Measurements from ENCODE around the gene GOT2. TPM values are rescaled to one million over a fixed set of nuclear protein-coding genes. Genes with fewer than 3 reads are reported as not detected.

Gene GOT2
- polyA plus RNA-seq, 2 of the 4 experiments (the other 2 are of a cell fraction) = 134 to 168 TPM

DNA sequence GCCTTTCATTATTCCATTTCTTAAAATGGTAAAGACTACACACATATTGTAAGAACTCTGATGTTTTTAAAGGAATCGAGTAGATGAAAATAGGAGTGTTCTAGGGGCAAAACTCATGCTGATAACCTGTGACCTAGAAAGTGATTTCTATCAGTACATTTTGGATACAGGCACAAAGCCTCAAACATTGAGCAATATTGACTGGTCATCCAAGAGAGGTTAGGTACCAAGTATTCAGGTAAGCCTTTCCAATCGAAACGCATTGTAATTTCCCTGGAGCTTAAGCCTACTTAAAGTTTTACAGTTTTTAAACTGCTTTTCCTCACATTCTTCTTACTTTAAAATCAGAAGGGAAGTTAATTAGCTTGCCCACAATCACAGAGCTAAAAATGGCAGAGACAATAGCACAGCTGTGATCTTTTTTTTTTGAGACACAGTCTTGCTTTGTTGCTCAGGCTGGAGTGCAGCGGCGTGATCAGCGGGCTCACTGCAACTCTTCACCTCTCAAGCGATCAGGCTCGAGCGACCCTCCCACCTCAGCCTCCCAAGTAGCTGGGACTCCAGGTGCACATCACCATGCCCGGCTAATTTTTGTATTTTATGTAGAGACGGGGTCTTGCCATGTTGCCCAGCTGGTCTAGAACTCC lies 3.3 kb downstream of the GOT2 start (continued):
- TF ChIP-seq TFCP2L1 (CRISPR knock-in tag; IDR thresholded peaks at IDR 0.05) (no peak), HEYL (CRISPR knock-in tag; IDR thresholded peaks at IDR 0.05) (no peak), FOSB (CRISPR knock-in tag; IDR thresholded peaks at IDR 0.05) (no peak), GATA3 (IDR thresholded peaks at IDR 0.05; ENCODE audit: borderline replicate concordance) (no peak), HOXB13 (CRISPR knock-in tag; IDR thresholded peaks at IDR 0.05; ENCODE audit: low read depth) (no peak), FOXS1 (CRISPR knock-in tag; IDR thresholded peaks at IDR 0.05) (no peak), SREBF2 (IDR thresholded peaks at IDR 0.05) (no peak), CEBPB (IDR thresholded peaks at IDR 0.05) (no peak), TP53 (CRISPR knock-in tag; IDR thresholded peaks at IDR 0.05) (no peak), SMC3 (IDR thresholded peaks at IDR 0.05) (no peak), ZFP36 (IDR thresholded peaks at IDR 0.05; ENCODE audit: borderline replicate concordance, partially characterized antibody) (no peak)
- TF ChIP-seq, protein P1, sequence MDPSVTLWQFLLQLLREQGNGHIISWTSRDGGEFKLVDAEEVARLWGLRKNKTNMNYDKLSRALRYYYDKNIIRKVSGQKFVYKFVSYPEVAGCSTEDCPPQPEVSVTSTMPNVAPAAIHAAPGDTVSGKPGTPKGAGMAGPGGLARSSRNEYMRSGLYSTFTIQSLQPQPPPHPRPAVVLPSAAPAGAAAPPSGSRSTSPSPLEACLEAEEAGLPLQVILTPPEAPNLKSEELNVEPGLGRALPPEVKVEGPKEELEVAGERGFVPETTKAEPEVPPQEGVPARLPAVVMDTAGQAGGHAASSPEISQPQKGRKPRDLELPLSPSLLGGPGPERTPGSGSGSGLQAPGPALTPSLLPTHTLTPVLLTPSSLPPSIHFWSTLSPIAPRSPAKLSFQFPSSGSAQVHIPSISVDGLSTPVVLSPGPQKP (IDR thresholded peaks at IDR 0.05; ENCODE audit: low read depth, low read length) = no peak
- TF ChIP-seq, protein P2, sequence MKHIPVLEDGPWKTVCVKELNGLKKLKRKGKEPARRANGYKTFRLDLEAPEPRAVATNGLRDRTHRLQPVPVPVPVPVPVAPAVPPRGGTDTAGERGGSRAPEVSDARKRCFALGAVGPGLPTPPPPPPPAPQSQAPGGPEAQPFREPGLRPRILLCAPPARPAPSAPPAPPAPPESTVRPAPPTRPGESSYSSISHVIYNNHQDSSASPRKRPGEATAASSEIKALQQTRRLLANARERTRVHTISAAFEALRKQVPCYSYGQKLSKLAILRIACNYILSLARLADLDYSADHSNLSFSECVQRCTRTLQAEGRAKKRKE (CRISPR knock-in tag; IDR thresholded peaks at IDR 0.05; ENCODE audit: low read depth) = no peak

DNA sequence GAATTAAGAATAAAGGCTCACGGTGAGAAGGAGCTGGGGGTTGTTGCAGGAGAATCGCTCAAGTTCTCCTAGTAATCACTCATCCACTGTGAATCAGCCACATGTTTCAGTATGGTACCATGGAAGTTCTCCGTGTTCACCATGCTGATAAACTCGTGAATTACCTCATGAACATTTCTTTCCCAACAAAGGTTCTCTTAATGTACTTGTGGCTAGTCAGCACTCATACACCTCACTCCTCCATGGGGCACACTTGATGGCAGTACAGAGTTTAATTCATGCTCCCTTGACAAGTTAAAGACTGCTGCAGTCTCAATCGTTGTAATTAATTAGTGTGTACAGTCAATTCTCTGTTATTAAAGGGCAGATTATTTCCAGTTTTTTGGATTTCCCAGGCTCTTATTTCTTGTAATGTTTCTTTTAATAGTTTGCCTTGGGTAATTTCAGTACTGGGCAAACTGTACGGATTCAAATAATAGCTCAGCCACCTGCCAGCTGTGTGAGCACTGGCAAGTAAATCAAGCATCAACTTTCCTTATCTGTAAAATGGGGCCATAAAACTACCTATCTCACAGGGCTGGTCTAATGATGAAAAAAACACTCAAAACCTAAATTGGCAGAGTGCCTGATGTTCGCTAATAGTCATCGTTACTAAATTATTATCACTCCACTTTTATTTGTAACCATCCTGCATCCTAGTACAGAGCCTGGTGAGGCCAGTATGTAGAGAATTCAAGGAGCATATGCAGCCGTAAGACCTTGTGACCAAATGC lies 6.1 kb downstream of the GOT2 start:
- 86% methylated on average over 9 of the region's 9 CpGs for WGBS (ENCODE audit: missing lambda C conversion rate)
- Histone ChIP-seq H3K9me3 (no peaks in the 10 kb centered on the region), H3K4me3 (no peak overlapping the region), H3K4me2 (no peak overlapping the region), H3K4me1 (peaks cover 9% of the 10 kb centered on the region; the same call in 2 of the 3 replicates), H3K27ac (no peak overlapping the region)
- ChIA-PET CTCF (interaction anchor here (1.3 to 7.5 kb wide), 3 partner anchors 9 to 28 kb away, joined by 3 to 30 read pairs (median 3); no protein-coding TSS in a partner anchor), POLR2A (no interaction called here)
- ATAC-seq (no peak), FAIRE-seq (no peak), DNase-seq (ENCODE audit: low read depth in 1 of 2, low spot score in 1 of 2) (no peak)
- TF ChIP-seq HEYL (CRISPR knock-in tag; IDR thresholded peaks at IDR 0.05) = no peak

DNA sequence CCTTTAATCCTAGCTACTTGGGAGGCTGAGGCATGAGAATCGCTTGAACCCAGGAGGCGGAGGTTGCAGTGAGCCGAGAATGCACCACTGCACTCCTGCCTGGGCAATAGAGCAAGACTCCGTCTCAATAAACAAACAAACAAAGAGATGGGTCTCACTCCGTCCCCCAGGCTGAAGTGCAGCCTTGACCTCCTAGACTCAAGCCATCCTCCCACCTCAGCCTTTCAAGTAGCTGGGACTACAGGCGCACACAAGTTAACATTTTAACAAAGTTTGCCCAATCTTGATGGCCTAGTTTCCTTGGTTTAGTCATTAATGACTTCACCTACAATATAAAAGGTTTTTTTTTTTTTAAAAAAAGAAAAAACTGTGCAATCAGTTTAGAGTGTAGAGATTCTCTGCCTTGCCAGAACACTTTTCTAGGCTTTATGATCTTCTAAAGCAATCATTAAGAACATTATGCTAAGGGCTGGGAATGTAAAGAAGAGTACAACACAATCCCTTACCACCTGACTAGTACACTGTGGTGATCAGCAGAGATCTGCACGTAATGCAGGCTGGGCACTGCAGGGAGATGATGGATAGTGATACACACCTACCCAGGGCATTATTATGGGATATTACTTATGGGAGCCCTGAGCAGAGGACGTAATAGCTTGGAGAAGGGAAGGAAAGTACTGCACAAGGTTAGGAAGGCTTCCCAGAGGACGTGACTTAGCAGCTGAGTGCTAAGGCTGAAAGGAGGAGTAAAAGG lies 6.9 kb downstream of the GOT2 start:
- ChIA-PET CTCF (interaction anchor here (0.7 to 7.5 kb wide), 2 partner anchors 21 to 29 kb away, joined by 3 to 30 read pairs; no protein-coding TSS in a partner anchor), POLR2A (interaction anchor here (0.5 kb wide), 1 partner anchor 17 kb away, joined by 4 read pairs; no protein-coding TSS in a partner anchor)
- no peak for TF ChIP-seq ESRRA (IDR thresholded peaks at IDR 0.05; ENCODE audit: borderline replicate concordance, low read length)
- TF ChIP-seq SMC3 (IDR thresholded peaks at IDR 0.05) = no peak
- TF ChIP-seq CHD4 (IDR thresholded peaks at IDR 0.05; ENCODE audit: borderline replicate concordance) = no peak
- TF ChIP-seq, protein P3, sequence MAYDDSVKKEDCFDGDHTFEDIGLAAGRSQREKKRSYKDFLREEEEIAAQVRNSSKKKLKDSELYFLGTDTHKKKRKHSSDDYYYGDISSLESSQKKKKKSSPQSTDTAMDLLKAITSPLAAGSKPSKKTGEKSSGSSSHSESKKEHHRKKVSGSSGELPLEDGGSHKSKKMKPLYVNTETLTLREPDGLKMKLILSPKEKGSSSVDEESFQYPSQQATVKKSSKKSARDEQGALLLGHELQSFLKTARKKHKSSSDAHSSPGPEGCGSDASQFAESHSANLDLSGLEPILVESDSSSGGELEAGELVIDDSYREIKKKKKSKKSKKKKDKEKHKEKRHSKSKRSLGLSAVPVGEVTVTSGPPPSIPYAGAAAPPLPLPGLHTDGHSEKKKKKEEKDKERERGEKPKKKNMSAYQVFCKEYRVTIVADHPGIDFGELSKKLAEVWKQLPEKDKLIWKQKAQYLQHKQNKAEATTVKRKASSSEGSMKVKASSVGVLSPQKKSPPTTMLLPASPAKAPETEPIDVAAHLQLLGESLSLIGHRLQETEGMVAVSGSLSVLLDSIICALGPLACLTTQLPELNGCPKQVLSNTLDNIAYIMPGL (CRISPR knock-in tag; IDR thresholded peaks at IDR 0.05; ENCODE audit: borderline replicate concordance) = no peak
- no peak for TF ChIP-seq ZSCAN20 (CRISPR knock-in tag; IDR thresholded peaks at IDR 0.05)
- TF ChIP-seq, protein P4, sequence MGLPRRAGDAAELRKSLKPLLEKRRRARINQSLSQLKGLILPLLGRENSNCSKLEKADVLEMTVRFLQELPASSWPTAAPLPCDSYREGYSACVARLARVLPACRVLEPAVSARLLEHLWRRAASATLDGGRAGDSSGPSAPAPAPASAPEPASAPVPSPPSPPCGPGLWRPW (IDR thresholded peaks at IDR 0.05) = no peak
- no peak for TF ChIP-seq PHF8 (IDR thresholded peaks at IDR 0.05; ENCODE audit: borderline replicate concordance, low read depth)
- TF ChIP-seq CBX2 (IDR thresholded peaks at IDR 0.05; ENCODE audit: borderline replicate concordance, low read depth) = no peak
- TF ChIP-seq HOXA7 (CRISPR knock-in tag; IDR thresholded peaks at IDR 0.05) = no peak
- TF ChIP-seq RNF2 (IDR thresholded peaks at IDR 0.05; ENCODE audit: borderline replicate concordance, low read depth) = no peak
- TF ChIP-seq, protein P1 (IDR thresholded peaks at IDR 0.05; ENCODE audit: low read depth, low read length) = no peak
- no peak for TF ChIP-seq MAFK (IDR thresholded peaks at IDR 0.05; ENCODE audit: partially characterized antibody)
- TF ChIP-seq RAD21 (conservative IDR thresholded peaks at IDR 0.05 in 1 of 2, IDR thresholded peaks at IDR 0.05 in 1 of 2) = no peak
- TF ChIP-seq KDM5A (IDR thresholded peaks at IDR 0.05) = no peak
- peaks cover 2% of the 10 kb centered on the region; the same call in 2 of the 3 replicates for H3K4me1 ChIP-seq
- no peak overlapping the region for H3K4me2 ChIP-seq
- no peak for FAIRE-seq
- H3K4me3 ChIP-seq = no peak overlapping the region
- DNase-seq (ENCODE audit: low read depth in 1 of 2, low spot score in 1 of 2) = no peak
- H3K9me3 ChIP-seq = no peaks in the 10 kb centered on the region
- WGBS (ENCODE audit: missing lambda C conversion rate) = 91% methylated on average over 9 of the region's 9 CpGs
- H3K27ac ChIP-seq = no peak overlapping the region
- no peak for ATAC-seq

Measured in A549 (cell line).